Stomach (tissue), 4 donors: ENCODE measurements around the gene NDUFV1.

Experiments
- EP300 ChIP-seq: sonication (generic); formaldehyde crosslinking; IDR thresholded peaks from one replicate; pipeline ENCODE4 v1.6.1; 2017; ENCODE audit warnings: antibody characterized with exemption
- POLR2A ChIP-seq, 4 donors: fragments of 450-650 bp; IDR thresholded peaks; one replicate each; pipeline ENCODE4 v1.6.1; 2016; ENCODE audit warnings: antibody characterized with exemption in 4 of 4, control low read depth in 2 of 4, mild to moderate bottlenecking in 1 of 4, moderate library complexity in 1 of 4
- TF ChIP-seq, protein P1 (sequence below), 7 experiments: fragments of 450-650 bp in 4 of 7; fragments of 200-600 bp in 3 of 7; sonication (generic) in 3 of 7; IDR thresholded peaks; one replicate each; pipeline ENCODE4 v1.5.1; 2016 to 2019; ENCODE audit warnings: antibody characterized with exemption in 7 of 7, control low read depth in 2 of 7, mild to moderate bottlenecking in 1 of 7

DNA sequence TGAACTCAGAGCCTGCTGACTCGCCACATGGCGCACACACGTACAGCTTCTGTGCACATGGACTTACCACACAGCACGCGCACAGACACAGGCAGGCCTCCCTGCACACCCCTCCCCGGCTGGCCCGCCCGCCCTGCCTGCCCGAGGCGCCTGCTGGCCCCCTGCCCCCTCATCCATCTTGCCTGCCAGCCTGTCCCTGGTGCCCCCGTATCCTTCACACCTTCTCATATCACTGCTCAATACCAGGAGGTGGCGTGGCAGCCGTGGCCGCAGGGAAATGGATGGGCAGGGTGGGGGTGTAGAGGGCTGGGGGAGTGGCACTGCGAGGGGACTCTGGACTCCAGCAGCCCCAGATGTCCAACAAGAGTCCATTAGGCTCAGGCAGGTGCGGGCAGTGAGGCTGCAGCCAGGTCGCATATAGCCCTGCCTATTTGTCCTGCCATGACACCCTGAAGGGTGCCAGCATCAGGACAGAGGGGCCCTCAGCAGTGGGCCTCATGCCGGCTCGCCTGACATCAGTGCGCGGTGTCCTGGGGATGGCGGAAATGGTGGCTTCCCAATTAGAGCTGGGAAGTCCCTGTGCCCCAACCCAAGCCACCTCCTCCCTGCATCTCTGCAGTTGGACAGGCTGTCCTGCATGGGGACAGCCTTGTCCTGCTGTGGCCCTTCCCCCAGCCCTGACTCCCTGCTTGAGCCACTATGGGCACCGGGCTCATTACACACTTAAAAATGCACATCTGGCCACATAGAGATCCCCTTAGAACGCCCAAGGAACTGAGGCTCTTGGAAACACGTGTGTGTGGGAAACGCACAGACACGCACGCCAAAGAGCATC lies 34.8 kb downstream of the NDUFV1 start:
- TF ChIP-seq POLR2A (IDR thresholded peaks at IDR 0.05) (no peak), EP300 (no peak)
- TF ChIP-seq, protein P1, sequence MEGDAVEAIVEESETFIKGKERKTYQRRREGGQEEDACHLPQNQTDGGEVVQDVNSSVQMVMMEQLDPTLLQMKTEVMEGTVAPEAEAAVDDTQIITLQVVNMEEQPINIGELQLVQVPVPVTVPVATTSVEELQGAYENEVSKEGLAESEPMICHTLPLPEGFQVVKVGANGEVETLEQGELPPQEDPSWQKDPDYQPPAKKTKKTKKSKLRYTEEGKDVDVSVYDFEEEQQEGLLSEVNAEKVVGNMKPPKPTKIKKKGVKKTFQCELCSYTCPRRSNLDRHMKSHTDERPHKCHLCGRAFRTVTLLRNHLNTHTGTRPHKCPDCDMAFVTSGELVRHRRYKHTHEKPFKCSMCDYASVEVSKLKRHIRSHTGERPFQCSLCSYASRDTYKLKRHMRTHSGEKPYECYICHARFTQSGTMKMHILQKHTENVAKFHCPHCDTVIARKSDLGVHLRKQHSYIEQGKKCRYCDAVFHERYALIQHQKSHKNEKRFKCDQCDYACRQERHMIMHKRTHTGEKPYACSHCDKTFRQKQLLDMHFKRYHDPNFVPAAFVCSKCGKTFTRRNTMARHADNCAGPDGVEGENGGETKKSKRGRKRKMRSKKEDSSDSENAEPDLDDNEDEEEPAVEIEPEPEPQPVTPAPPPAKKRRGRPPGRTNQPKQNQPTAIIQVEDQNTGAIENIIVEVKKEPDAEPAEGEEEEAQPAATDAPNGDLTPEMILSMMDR (IDR thresholded peaks at IDR 0.05), result no peak
